ENCODE measurements around the gene GAPDH.

The GAPDH gene

GRCh38 chr12:6529291-6529737, 5.0 kb upstream of the GAPDH start:
- DNase-seq (ENCODE audit: low read depth), result no peak

- DNase-seq (ENCODE audit: low read depth), result no peak
Measured at GRCh38 chr12:6530576-6531260, 3.6 kb upstream of the GAPDH start.

- DNase-seq (ENCODE audit: low read depth), result peak; percentile 75
Measured at GRCh38 chr12:6532051-6532926, 2.0 kb upstream of the GAPDH start.

- no peak for DNase-seq (ENCODE audit: low read depth)
Measured at GRCh38 chr12:6532927-6533652, 1.2 kb upstream of the GAPDH start.

- no peak for DNase-seq (ENCODE audit: low read depth)
Measured at GRCh38 chr12:6533653-6533922, 729 bp upstream of the GAPDH start.

GRCh38 chr12:6534695-6534944, 303 bp downstream of the GAPDH start:
- peak; percentile 63 for DNase-seq (ENCODE audit: low read depth)

GRCh38 chr12:6534945-6535696, 804 bp downstream of the GAPDH start:
- DNase-seq (ENCODE audit: low read depth), result peak; percentile 47

GRCh38 chr12:6535697-6535946, 1.3 kb downstream of the GAPDH start:
- DNase-seq (ENCODE audit: low read depth), result no peak

- no peak for DNase-seq (ENCODE audit: low read depth)
Measured at GRCh38 chr12:6535960-6536847, 1.9 kb downstream of the GAPDH start.

- DNase-seq (ENCODE audit: low read depth), result no peak
Measured at GRCh38 chr12:6536894-6537579, 2.7 kb downstream of the GAPDH start.

- peak; percentile 80 for DNase-seq (ENCODE audit: low read depth)
Measured at GRCh38 chr12:6537580-6538419, 3.5 kb downstream of the GAPDH start.

GRCh38 chr12:6538420-6539313, 4.3 kb downstream of the GAPDH start:
- DNase-seq (ENCODE audit: low read depth), result no peak

- DNase-seq (ENCODE audit: low read depth), result no peak
Measured at GRCh38 chr12:6539314-6539682, 5.0 kb downstream of the GAPDH start.

GRCh38 chr12:6539707-6540134, 5.4 kb downstream of the GAPDH start:
- DNase-seq (ENCODE audit: low read depth), result no peak

- no peak for DNase-seq (ENCODE audit: low read depth)
Measured at GRCh38 chr12:6540181-6540877, 6.0 kb downstream of the GAPDH start.

- DNase-seq (ENCODE audit: low read depth), result no peak
Measured at GRCh38 chr12:6541371-6542165, 7.3 kb downstream of the GAPDH start.

GRCh38 chr12:6542209-6543009, 8.1 kb downstream of the GAPDH start:
- no peak for DNase-seq (ENCODE audit: low read depth)

Data from stimulated activated CD8-positive, alpha-beta memory T cell treated with anti-CD3 and anti-CD28 coated beads, Interleukin-12 subunit alpha, Interleukin-12 subunit beta, amount 100 ng/mL, for 1 hour (primary cell).